Spleen (tissue), 11 donors: Measurements from ENCODE around the gene SHH. TPM values are rescaled to one million over a fixed set of nuclear protein-coding genes. Genes with fewer than 3 reads are reported as not detected.

Experiments
- DNase-seq: peaks from one replicate; pipeline ENCODE4 v3.0.0-alpha.2; 2020
- H3K27ac ChIP-seq, 8 donors: fragments of 200-600 bp; sonication (generic) in 7 of 8; 1 replicate in 4 of 8; 2 replicates in 4 of 8; pipeline versions ENCODE4 v1.5.0 to v1.8.0; 2016 to 2021; ENCODE audit warnings: inconsistent platforms in 4 of 8, mild to moderate bottlenecking in 4 of 8, moderate library complexity in 1 of 8
- H3K27me3 ChIP-seq, 7 donors: fragments of 200-600 bp; sonication (generic) in 6 of 7; replicated peaks in 1 of 7; 1 replicate in 4 of 7; 2 replicates in 3 of 7; pipeline versions ENCODE4 v1.5.0 to v1.8.0; 2016 to 2021; ENCODE audit warnings: inconsistent platforms in 3 of 7, mild to moderate bottlenecking in 1 of 7
- H3K36me3 ChIP-seq, 6 donors: fragments of 200-600 bp; sonication (generic) in 5 of 6; 1 replicate in 4 of 6; 2 replicates in 2 of 6; pipeline versions ENCODE4 v1.5.0 to v1.8.0; 2016 to 2021; ENCODE audit warnings: inconsistent platforms in 2 of 6
- H3K4me1 ChIP-seq, 6 donors: fragments of 200-600 bp; sonication (generic) in 5 of 6; 1 replicate in 3 of 6; 2 replicates in 3 of 6; pipeline versions ENCODE4 v1.5.0 to v1.8.0; 2016 to 2021; ENCODE audit warnings: inconsistent platforms in 3 of 6
- H3K4me3 ChIP-seq, 8 donors: fragments of 200-600 bp; sonication (generic) in 7 of 8; 1 replicate in 4 of 8; 2 replicates in 4 of 8; pipeline versions ENCODE4 v1.5.0 to v1.8.0; 2016 to 2021; ENCODE audit warnings: inconsistent platforms in 4 of 8, mild to moderate bottlenecking in 4 of 8, moderate library complexity in 2 of 8
- H3K9me3 ChIP-seq, 8 donors: fragments of 200-600 bp; sonication (generic) in 7 of 8; 1 replicate in 4 of 8; 2 replicates in 4 of 8; pipeline versions ENCODE4 v1.5.0 to v1.8.0; 2016 to 2021; ENCODE audit warnings: inconsistent platforms in 4 of 8
- CTCF ChIP-seq, 11 experiments: fragments of 200-600 bp in 7 of 11; fragments of 450-650 bp in 4 of 11; sonication (generic) in 4 of 11; IDR thresholded peaks in 8 of 11; conservative IDR thresholded peaks in 3 of 11; 1 replicate in 7 of 11; 2 replicates in 4 of 11; pipeline versions ENCODE4 v1.4.0 to v1.8.0; 2016 to 2021; ENCODE audit warnings: antibody characterized with exemption in 11 of 11, inconsistent platforms in 4 of 11, mild to moderate bottlenecking in 1 of 11
- POLR2A ChIP-seq, 3 donors: fragments of 450-650 bp; IDR thresholded peaks; one replicate each; pipeline ENCODE4 v1.5.1; 2017; ENCODE audit warnings: antibody characterized with exemption in 3 of 3, mild to moderate bottlenecking in 1 of 3
- POLR2AphosphoS5 ChIP-seq, 3 donors: sonication (generic); formaldehyde crosslinking; IDR thresholded peaks; one replicate each; pipeline ENCODE4 v1.5.1; 2017; ENCODE audit warnings: antibody characterized with exemption in 3 of 3
- WGBS, 5 donors: extraction: QIAGEN DNeasy Blood & Tissue Kit in 3 of 5; methylation state at CpG; one replicate each; pipeline versions ENCODE4 v1.1.5 to v1.1.7; 2013 to 2018; 5-methylcytosine and 5-hydroxymethylcytosine counted together
- intact Hi-C: fragments of 100-400 bp; cut with DNase I; formaldehyde crosslinking; loops from one replicate; pipeline ENCODE4 v1.15.0; 2023; ENCODE audit warnings: low total_unique reads
- polyA plus RNA-seq, 3 donors: library from polyadenylated mRNA; stranded (reverse); fragments of 200-250 nt; gene quantifications; one replicate each; pipeline ENCODE4 v1.2.1, GENCODE V29; 2013
- total RNA-seq, 7 donors: library from RNA; depleted of rRNA in 3 of 7; stranded (reverse); fragments of >200 nt in 3 of 7; fragmentation: NEBNext Ultra II Directional in 4 of 7; extraction: Animal tissue kit (Norgen Biotek cat#: 25700) in 4 of 7; gene quantifications; one replicate each; pipeline versions ENCODE4 v1.1.0 to v1.2.1, GENCODE V29; 2016 to 2021
- donor health status: healthy with polysubstance abuse.
- donor health status: DM: no; HTN: no; CAD: no; lungs with moderate emphysema.
- donor health status: DM: no; HTN: no; CAD: no.
- donor health status: Bipolar disorder and iron deficiency.
- donor health status: healthy.
- donor health status: DM: no; HTN: no; CAD: no.
- donor health status: DM: yes; HTN: yes; CAD: no.

The SHH gene
- total and polyA plus RNA-seq, 10 donors = not detected

- 85 to 92% (median 88%) methylated on average over 14 of the region's 14 CpGs for WGBS, 5 donors
- Histone ChIP-seq H3K4me3 (no peak overlapping the region), H3K27me3 (peaks cover 0 to 60% (median 2%) of the 10 kb centered on the region in 7 donors), H3K36me3 (no peaks in the 10 kb centered on the region), H3K9me3 (no peaks in the 10 kb centered on the region), H3K4me1 (no peaks in the 10 kb centered on the region), H3K27ac (no peak overlapping the region)
- no peak for TF ChIP-seq POLR2A (IDR thresholded peaks at IDR 0.05)
- no peak for TF ChIP-seq CTCF (IDR thresholded peaks at IDR 0.05 in 8 of 11, conservative IDR thresholded peaks at IDR 0.05 in 3 of 11)
- no peak for TF ChIP-seq POLR2AphosphoS5 (IDR thresholded peaks at IDR 0.05)
- intact Hi-C loops = no loop called here
- peak; percentile 52 for DNase-seq
Measured at GRCh38 chr7:155845226-155845625, 33.0 kb upstream of the SHH start.

- intact Hi-C loops = no loop called here
- H3K4me1 ChIP-seq = no peaks in the 10 kb centered on the region
- TF ChIP-seq POLR2A (IDR thresholded peaks at IDR 0.05) (no peak), CTCF (IDR thresholded peaks at IDR 0.05 in 8 of 11, conservative IDR thresholded peaks at IDR 0.05 in 3 of 11) (no peak), POLR2AphosphoS5 (IDR thresholded peaks at IDR 0.05) (no peak)
- H3K36me3 ChIP-seq = no peaks in the 10 kb centered on the region
- 83 to 93% (median 89%) methylated on average over 15 to 16 of the region's 16 CpGs for WGBS, 5 donors
- DNase-seq = peak; percentile 52
- H3K27ac ChIP-seq = no peak overlapping the region
- peaks cover 0 to 59% (median 2%) of the 10 kb centered on the region in 7 donors for H3K27me3 ChIP-seq
- no peaks in the 10 kb centered on the region for H3K9me3 ChIP-seq
- no peak overlapping the region for H3K4me3 ChIP-seq
Measured at GRCh38 chr7:155844526-155844925, 32.3 kb upstream of the SHH start.

GRCh38 chr7:155844019-155844453, 31.8 kb upstream of the SHH start:
- TF ChIP-seq POLR2AphosphoS5 (IDR thresholded peaks at IDR 0.05) (no peak), CTCF (IDR thresholded peaks at IDR 0.05 in 8 of 11, conservative IDR thresholded peaks at IDR 0.05 in 3 of 11) (no peak), POLR2A (IDR thresholded peaks at IDR 0.05) (no peak)
- H3K36me3 ChIP-seq = no peaks in the 10 kb centered on the region
- intact Hi-C loops = no loop called here
- no peaks in the 10 kb centered on the region for H3K9me3 ChIP-seq
- WGBS, 5 donors = 41 to 72% (median 61%) methylated on average over 10 to 14 of the region's 14 CpGs
- DNase-seq = no peak
- no peak overlapping the region for H3K27ac ChIP-seq
- no peak overlapping the region for H3K4me3 ChIP-seq
- peaks cover 0 to 59% (median 2%) of the 10 kb centered on the region in 7 donors for H3K27me3 ChIP-seq
- no peaks in the 10 kb centered on the region for H3K4me1 ChIP-seq

GRCh38 chr7:155843426-155844018, 31.3 kb upstream of the SHH start:
- intact Hi-C loops = no loop called here
- no peaks in the 10 kb centered on the region for H3K36me3 ChIP-seq
- H3K4me1 ChIP-seq = no peaks in the 10 kb centered on the region
- no peaks in the 10 kb centered on the region for H3K9me3 ChIP-seq
- 78 to 91% (median 90%) methylated on average over 18 to 20 of the region's 20 CpGs for WGBS, 5 donors
- peaks cover 0 to 55% (median 0%) of the 10 kb centered on the region in 7 donors for H3K27me3 ChIP-seq
- no peak overlapping the region for H3K27ac ChIP-seq
- DNase-seq = no peak
- TF ChIP-seq CTCF (IDR thresholded peaks at IDR 0.05 in 8 of 11, conservative IDR thresholded peaks at IDR 0.05 in 3 of 11) (no peak), POLR2AphosphoS5 (IDR thresholded peaks at IDR 0.05) (no peak), POLR2A (IDR thresholded peaks at IDR 0.05) (no peak)
- no peak overlapping the region for H3K4me3 ChIP-seq
